GM19239 (cell line): ENCODE measurements around the gene BACE2.

ENCODE experiments used
- DNase-seq: peaks from one replicate; pipeline ENCODE4 v3.0.0; 2011; ENCODE audit warnings: low spot score; ENCODE audit not compliant: insufficient read length
- FAIRE-seq: peaks from 2 replicates; lab custom pipeline; 2011; peaks lifted over from hg19 to GRCh38; lab: Jason Lieb, UNC

BACE2 gene

GRCh38 chr21:41167348-41168342 is at the start of gene BACE2:
TSS of gene BACE2 (plus strand) at chr21:41168160. CDS start at chr21:41168264, 104 bp downstream.
- peak; percentile 57 for DNase-seq

GRCh38 chr21:41119901-41120300 is 48.1 kb upstream of the BACE2 start:
- FAIRE-seq = no peak
- DNase-seq = no peak

More at GRCh38 chr21:41167348-41168342, at the start of gene BACE2:
- no peak for FAIRE-seq

- DNase-seq (no peak), FAIRE-seq (no peak)
These were observed 47.0 kb upstream of the BACE2 start for GRCh38 chr21:41120997-41121396.

GRCh38 chr21:41121785-41122415 is 46.1 kb upstream of the BACE2 start:
- peak; percentile 22 for DNase-seq

GRCh38 chr21:41124641-41125201 is 43.2 kb upstream of the BACE2 start:
- DNase-seq (no peak), FAIRE-seq (no peak)

More at GRCh38 chr21:41121785-41122415, 46.1 kb upstream of the BACE2 start:
- FAIRE-seq = no peak

DNA sequence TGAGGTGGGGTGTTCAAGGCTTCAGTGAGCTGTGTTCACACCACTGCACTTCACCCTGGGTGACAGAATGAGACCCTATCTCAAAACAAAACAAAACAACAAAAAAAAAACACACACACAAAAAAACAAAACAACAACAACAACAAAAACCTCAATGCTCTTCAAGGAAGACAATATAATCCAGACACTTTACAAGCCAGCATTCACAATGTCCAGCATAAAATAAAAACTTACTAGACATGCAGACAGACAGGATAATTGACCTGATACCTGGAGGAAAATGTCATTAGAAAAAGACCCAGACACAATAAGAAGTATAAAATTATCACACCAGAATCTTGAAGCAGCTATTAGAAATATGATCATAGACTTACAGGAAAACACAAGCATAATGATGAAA is 39.0 kb upstream of the BACE2 start:
- DNase-seq = no peak
- FAIRE-seq = no peak

DNA sequence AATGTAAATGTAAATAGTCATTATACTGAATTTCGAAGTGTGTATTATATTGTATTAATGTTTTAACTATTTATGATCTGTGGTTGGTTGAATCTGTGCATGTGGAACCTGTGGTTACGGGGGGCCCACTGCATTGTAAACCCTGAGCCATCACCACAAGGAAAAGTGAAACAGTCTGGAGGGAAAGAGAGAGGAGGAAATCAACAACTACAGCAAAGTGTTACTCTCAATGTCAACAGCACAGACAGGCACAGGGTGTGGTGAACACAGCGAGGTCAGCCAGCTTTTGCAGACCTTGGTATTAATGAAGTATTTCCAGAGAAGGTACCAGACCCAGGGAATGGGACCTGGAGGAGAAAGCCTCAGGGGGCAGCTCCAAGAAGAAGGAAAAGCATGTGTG is 37.1 kb upstream of the BACE2 start:
- FAIRE-seq (no peak), DNase-seq (no peak)

DNA sequence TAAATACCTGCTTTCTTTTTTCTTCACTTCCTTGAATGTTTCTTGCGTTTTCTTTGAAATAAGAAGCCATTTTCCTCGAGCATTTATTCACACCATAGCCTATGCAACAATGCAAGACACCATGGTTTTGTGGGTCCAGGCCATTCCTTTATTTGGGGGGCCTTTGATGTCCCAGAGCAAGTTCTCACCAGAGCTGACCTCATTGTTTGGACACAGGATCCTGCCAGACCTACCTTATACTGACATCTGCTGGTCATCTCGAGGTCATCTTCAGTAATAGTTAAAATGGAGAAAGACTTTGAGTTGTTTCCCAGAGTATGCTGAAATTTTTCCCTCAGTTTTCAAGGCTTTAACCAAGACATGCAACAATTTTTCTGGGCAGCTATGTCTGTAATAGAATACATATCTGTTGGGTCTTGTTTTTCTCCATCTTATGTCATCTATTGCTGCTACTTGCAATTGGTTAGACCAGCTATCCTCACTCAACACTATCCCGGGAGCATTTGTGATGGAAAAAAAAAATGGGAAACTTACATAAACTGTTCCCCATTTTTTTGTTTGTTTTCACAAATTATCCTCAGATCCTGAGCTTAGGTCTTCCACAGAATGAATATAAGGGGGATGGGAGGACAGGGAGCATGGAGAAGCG is 34.0 kb upstream of the BACE2 start:
- peak; percentile 44 for DNase-seq
- FAIRE-seq = peak; percentile 42

DNA sequence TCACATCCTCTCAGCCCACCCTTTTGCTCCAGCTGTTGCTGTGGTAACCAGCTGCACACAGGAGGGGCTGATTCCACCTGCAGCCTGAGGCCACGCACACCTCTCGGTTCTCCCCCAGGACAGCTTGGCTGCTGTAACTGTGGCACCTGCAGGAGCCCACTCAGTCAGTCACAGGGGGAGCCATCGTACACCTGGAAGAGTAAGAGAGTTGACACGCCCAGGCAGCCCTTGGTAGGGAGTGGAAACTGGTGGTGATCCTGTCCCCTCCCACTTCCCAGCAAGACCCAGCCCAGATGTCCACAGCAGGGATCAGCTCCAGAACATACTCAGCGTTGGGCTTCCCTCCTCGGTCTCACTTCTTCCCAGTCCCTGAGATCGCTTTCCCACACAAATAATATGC is 32.2 kb upstream of the BACE2 start:
- DNase-seq (no peak), FAIRE-seq (no peak)

DNA sequence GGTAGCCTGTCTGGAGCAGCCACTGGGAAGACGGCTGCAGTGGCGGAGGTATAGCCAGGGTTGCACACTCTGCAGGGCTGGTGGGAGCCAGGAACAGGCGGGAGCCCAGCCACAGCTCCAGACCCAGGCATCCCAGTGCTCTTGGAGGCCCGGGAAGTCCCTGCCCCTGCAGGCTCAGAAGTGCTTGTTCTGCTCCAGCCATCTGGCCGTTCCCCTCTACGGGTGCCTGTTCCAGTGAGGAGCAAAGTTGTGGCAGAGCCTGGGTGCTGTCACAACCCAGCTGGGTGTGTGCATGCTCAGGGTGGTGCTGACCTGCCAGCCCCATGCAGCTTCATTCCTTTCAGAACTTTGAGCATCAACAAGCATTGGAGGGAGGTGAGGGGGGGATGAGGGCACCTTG is 31.7 kb upstream of the BACE2 start:
- DNase-seq (no peak), FAIRE-seq (no peak)

DNA sequence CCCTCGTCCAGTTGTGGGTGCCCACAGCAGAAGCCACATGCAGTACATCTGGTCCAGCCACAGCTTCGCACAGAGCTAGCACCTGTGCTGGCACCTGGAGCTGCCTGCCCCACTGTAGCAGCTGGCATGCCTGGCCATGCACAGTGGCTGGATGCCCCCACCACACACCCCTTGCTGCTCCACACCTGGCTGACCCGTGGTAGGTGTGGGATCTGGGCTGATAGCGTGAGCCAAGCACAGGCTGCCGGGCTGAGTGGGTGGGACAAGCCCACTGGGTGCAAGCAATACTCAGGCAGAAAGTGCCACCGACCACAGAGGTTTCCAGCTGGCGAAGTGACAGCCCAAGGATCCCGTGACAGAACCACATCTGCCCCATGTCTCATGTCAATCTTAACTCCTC is 30.6 kb upstream of the BACE2 start:
- DNase-seq (no peak), FAIRE-seq (no peak)

DNA sequence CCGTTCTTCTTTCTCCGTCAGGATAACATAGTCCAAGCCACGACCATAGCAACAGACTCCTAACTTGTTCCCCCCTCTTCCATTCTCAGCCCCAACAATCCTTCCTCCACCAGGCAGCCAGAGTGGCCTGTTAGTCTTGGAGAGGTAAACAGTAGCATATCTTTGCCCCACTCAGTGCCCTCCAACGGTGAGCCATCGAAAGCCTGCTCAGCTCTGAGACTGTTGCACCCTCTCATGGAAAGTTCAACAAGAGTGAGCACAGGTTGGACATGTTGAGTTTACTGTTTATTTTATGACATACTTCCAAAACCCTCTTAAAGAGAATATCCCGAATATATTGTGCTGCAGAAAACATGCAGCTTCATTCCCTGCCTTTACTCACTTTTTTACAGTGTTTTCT is 30.1 kb upstream of the BACE2 start:
- DNase-seq = no peak
- no peak for FAIRE-seq

- DNase-seq = no peak
- no peak for FAIRE-seq
These were observed 29.2 kb upstream of the BACE2 start for GRCh38 chr21:41138711-41139110.

GRCh38 chr21:41139275-41139674 is 28.7 kb upstream of the BACE2 start:
- no peak for DNase-seq
- FAIRE-seq = no peak

GRCh38 chr21:41139951-41140350 is 28.0 kb upstream of the BACE2 start:
- DNase-seq (no peak), FAIRE-seq (no peak)

GRCh38 chr21:41141031-41141457 is 26.9 kb upstream of the BACE2 start:
- DNase-seq (no peak), FAIRE-seq (no peak)

DNA sequence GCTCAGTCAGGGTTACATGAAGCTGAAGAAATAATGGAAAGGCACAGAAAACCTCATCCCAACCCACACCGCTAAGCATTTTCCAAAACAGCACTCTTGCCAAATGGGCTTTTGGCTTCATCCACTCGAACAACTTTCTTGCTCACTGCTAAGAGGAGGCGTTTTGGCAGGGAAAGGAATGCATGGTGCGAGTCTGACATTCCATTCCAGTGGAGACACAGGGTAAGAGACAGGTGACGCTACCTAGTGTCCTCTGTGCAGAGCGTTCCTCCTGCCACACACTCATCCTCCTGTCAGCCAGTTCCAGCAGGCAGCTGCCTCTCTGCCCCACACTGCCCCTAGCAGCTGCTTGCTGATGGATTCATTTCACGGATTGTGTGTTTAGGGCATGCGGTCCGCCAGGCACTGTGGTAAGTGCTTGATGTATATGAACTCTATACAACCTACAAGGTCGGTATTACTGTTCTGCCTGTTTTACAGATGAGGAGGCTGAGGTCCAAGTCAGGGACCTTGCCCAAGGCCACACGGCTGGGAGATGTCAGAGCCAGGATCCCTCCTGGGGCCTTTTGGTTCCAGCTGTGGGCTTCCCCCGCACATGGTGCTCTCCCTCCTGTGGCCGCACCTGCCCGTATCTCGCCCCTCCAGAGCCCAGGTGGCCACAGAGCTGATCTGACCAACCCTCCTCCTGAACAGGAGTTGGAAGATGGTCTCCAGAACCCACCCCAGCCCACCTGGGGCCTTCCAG is 25.7 kb upstream of the BACE2 start:
- FAIRE-seq = no peak

DNA sequence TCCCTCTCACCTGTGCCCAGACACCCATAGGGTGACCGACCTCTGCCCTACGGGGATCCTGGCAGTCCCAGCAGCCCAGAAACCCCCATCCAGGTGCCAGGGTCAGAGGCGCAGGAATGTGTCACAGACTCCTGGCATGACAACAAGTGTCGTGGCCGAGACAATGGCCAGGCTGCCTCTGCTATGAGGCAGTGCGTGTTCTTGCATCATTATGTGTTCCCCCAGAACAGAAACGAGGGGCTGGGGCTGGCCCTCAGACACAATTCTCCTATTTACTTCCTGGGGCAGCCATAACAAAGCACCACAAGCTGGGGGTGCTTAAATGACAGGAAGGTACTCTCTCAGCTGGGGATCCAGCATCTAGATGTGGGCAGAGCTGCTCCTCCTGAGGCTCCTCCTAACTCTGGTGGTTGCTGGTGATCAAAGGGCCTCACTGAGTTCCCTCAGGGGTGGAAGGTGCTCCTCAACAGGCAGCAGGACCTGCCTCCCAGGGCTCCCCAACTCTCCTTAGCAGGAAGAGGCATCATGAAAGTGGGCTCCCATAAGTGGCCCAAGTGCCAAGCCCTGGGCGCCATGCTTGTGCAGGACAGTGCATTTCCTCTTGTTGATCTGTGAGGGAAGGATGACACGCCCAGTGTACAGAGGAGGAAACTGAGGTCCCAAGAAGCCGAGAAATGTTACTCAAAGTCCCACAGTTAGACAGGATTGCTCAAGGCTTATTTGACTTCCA is 24.2 kb upstream of the BACE2 start:
- FAIRE-seq (no peak), DNase-seq (no peak)

More for the DNA sequence above, 25.7 kb upstream of the BACE2 start:
- DNase-seq = no peak
